A549 (cell line): ENCODE data around the gene CCDC74B.

Source experiments
- CEBPB ChIP-seq, 2 experiments: fragments of >200 bp in 1 of 2; sonication (Bioruptor Twin) in 1 of 2; formaldehyde crosslinking in 1 of 2; IDR thresholded peaks; 2 replicates each; pipeline ENCODE4 v1.6.1; 2012 to 2016
- CTCF ChIP-seq: fragments of >200 bp; sonication (Bioruptor Twin); formaldehyde crosslinking; IDR thresholded peaks from 3 replicates; pipeline ENCODE4 v1.5.1; 2016

GRCh38 chr2:130181325-130181879 is 36.5 kb upstream of the CCDC74B start, which contains the start of gene SMPD4:
- TF ChIP-seq CTCF, result no peak
- no peak for TF ChIP-seq CEBPB (IDR thresholded peaks at IDR 0.05)
